NB4 (cell line): Measurements from ENCODE around the gene CLASP1.
A peak's percentile ranks its signal among the peaks of the same experiment; 100 is the strongest.

Source experiments
- DNase-seq: peaks from one replicate; pipeline ENCODE4 v3.0.0; 2010; ENCODE audit warnings: low read depth
- H3K4me3 ChIP-seq: one replicate; pipeline ENCODE4 v1.5.1; 2011; ENCODE audit warnings: mild to moderate bottlenecking, low read depth, low read length, moderate library complexity
- CTCF ChIP-seq: IDR thresholded peaks from one replicate; pipeline ENCODE4 v1.5.1; 2012; ENCODE audit warnings: low read depth, low read length
- MAX ChIP-seq: IDR thresholded peaks from 2 replicates; pipeline ENCODE4 v1.6.1; 2011; ENCODE audit warnings: low read depth, low read length
- MYC ChIP-seq: IDR thresholded peaks from 2 replicates; pipeline ENCODE4 v1.6.1; 2011; ENCODE audit warnings: low read depth, low read length
- POLR2A ChIP-seq: IDR thresholded peaks from 2 replicates; pipeline ENCODE4 v1.6.1; 2011; ENCODE audit warnings: mild to moderate bottlenecking; ENCODE audit not compliant: insufficient read length; ENCODE audit errors: extremely low read depth

CLASP1 gene

GRCh38 chr2:121338281-121338680 lies 311.0 kb downstream of the CLASP1 start:
- H3K4me3 ChIP-seq, result no peak overlapping the region
- no peak for TF ChIP-seq MYC
- no peak for TF ChIP-seq POLR2A
- TF ChIP-seq CTCF, result no peak
- no peak for TF ChIP-seq MAX
- no peak for DNase-seq

- peak; percentile 14 for DNase-seq
- no peak for TF ChIP-seq MYC
- TF ChIP-seq MAX, result no peak
- no peak for TF ChIP-seq CTCF
- no peak for TF ChIP-seq POLR2A
- H3K4me3 ChIP-seq, result no peak overlapping the region
Observed at GRCh38 chr2:121336528-121337294, 312.6 kb downstream of the CLASP1 start.

- DNase-seq, result no peak
- TF ChIP-seq MYC (no peak), POLR2A (no peak), MAX (no peak), CTCF (no peak)
- no peak overlapping the region for H3K4me3 ChIP-seq
Observed at GRCh38 chr2:121335294-121336290, 313.7 kb downstream of the CLASP1 start.

- H3K4me3 ChIP-seq, result no peak overlapping the region
- no peak for DNase-seq
- no peak for TF ChIP-seq CTCF
- no peak for TF ChIP-seq MYC
- no peak for TF ChIP-seq MAX
- no peak for TF ChIP-seq POLR2A
Observed at GRCh38 chr2:121334581-121335293, 314.5 kb downstream of the CLASP1 start.

- no peak overlapping the region for H3K4me3 ChIP-seq
- no peak for DNase-seq
- no peak for TF ChIP-seq MYC
- TF ChIP-seq CTCF, result no peak
- no peak for TF ChIP-seq POLR2A
- TF ChIP-seq MAX, result no peak
Observed at GRCh38 chr2:121333834-121334558, 315.3 kb downstream of the CLASP1 start.
